C1 segment of cervical spinal cord (tissue), 14 donors: Measurements from ENCODE around the gene MRPS22.
"Not testable (repeated sequence)": the region's sequence is repeated elsewhere in the genome, so short reads cannot be mapped to it uniquely, and the experiment has no call there.

ENCODE experiments used
- DNase-seq, 14 donors: peaks; one replicate each; lab custom pipeline; 2025; lab: John Stamatoyannopoulos, UW

Gene MRPS22

GRCh38 chr3:139394116-139394515, 50.3 kb downstream of the MRPS22 start:
- DNase-seq: no peak

- DNase-seq: no peak
These were observed 52.9 kb downstream of the MRPS22 start for GRCh38 chr3:139396707-139397106.

GRCh38 chr3:139401155-139401554, 57.3 kb downstream of the MRPS22 start:
- not testable (repeated sequence) for DNase-seq
